HepG2 (cell line): ENCODE results near the gene ZBED1.

Experiments used
- CEBPB ChIP-seq: IDR thresholded peaks from 2 replicates; pipeline ENCODE4 v1.6.1; 2011; ENCODE audit warnings: low read depth, low read length, improper control_type of control experiment, borderline replicate concordance
- FOSL1 ChIP-seq: sonication (generic); formaldehyde crosslinking; IDR thresholded peaks from 2 replicates; pipeline ENCODE4 v1.9.0; 2021; ENCODE audit warnings: missing genetic modification reagents, borderline replicate concordance
- GABPA ChIP-seq, 2 experiments: IDR thresholded peaks; 2 replicates each; pipeline ENCODE4 v1.6.1; 2011 to 2016; ENCODE audit warnings: low read depth in 2 of 2, low read length in 1 of 2, missing biosample characterization in 1 of 2, missing genetic modification characterization in 1 of 2
- IKZF1 ChIP-seq: fragments of 450-650 bp; IDR thresholded peaks from 2 replicates; pipeline ENCODE4 v1.7.1; 2016
- MIXL1 ChIP-seq: IDR thresholded peaks from 2 replicates; pipeline ENCODE4 v1.6.1; 2016
- SMC3 ChIP-seq: IDR thresholded peaks from 2 replicates; pipeline ENCODE4 v1.6.1; 2011; ENCODE audit warnings: low read length, improper control_type of control experiment
- SNAPC2 ChIP-seq: sonication (generic); formaldehyde crosslinking; IDR thresholded peaks from 2 replicates; pipeline ENCODE4 v1.8.1; 2022; ENCODE audit warnings: mild to moderate bottlenecking, missing genetic modification reagents
- ZNF660 ChIP-seq: sonication (generic); formaldehyde crosslinking; IDR thresholded peaks from 2 replicates; pipeline ENCODE4 v1.5.1; 2020; ENCODE audit warnings: mild to moderate bottlenecking, low read depth, missing genetic modification reagents, borderline replicate concordance

- TF ChIP-seq SMC3: no peak
- TF ChIP-seq ZNF660 (CRISPR knock-in tag): no peak
- no peak for TF ChIP-seq IKZF1
- TF ChIP-seq GABPA (IDR thresholded peaks at IDR 0.05; ENCODE audit: low read depth, low read length): no peak
- TF ChIP-seq GABPA (CRISPR knock-in tag; IDR thresholded peaks at IDR 0.05; ENCODE audit: low read depth): no peak
- TF ChIP-seq MIXL1: no peak
- no peak for TF ChIP-seq SNAPC2
- no peak for TF ChIP-seq FOSL1 (CRISPR knock-in tag)
- TF ChIP-seq CEBPB: no peak
These were observed 36.7 kb downstream of the ZBED1 start for GRCh38 chrX:2463973-2464676.
